Muscle of arm (tissue), 12 donors: ENCODE results near the gene ERMP1. TPM values are rescaled to one million over a fixed set of nuclear protein-coding genes. Genes with fewer than 3 reads are reported as not detected.

Experiments
- DNase-seq: peaks from one replicate; pipeline ENCODE4 v3.0.0-alpha.2; 2013
- polyA plus RNA-seq, 12 donors: library from polyadenylated mRNA; unstranded; fragments of 120-200 nt; gene quantifications; one replicate each; pipeline ENCODE4 v1.2.1, GENCODE V29; 2013; ENCODE audit not compliant: insufficient read length in 12 of 12

Gene ERMP1
- polyA plus RNA-seq, 12 donors, result 6.6 to 15.0 (median 10.4) TPM; not detected in 1

GRCh38 chr9:5858833-5859232 is 25.9 kb upstream of the ERMP1 start:
- no peak for DNase-seq

GRCh38 chr9:5857928-5858327 is 25.0 kb upstream of the ERMP1 start:
- DNase-seq, result no peak

GRCh38 chr9:5854063-5854790 is 21.3 kb upstream of the ERMP1 start:
- DNase-seq, result no peak

GRCh38 chr9:5853617-5854016 is 20.7 kb upstream of the ERMP1 start:
- no peak for DNase-seq

- DNase-seq, result no peak
These were observed 20.1 kb upstream of the ERMP1 start for GRCh38 chr9:5852987-5853386.

- no peak for DNase-seq
These were observed 18.5 kb upstream of the ERMP1 start for GRCh38 chr9:5851445-5851844.

GRCh38 chr9:5850724-5851122 is 17.8 kb upstream of the ERMP1 start:
- no peak for DNase-seq

- no peak for DNase-seq
These were observed 15.5 kb upstream of the ERMP1 start for GRCh38 chr9:5848372-5848882.

GRCh38 chr9:5846501-5846921 is 13.6 kb upstream of the ERMP1 start:
- DNase-seq, result no peak

- DNase-seq, result no peak
These were observed 13.2 kb upstream of the ERMP1 start for GRCh38 chr9:5846096-5846495.

- DNase-seq, result no peak
These were observed 12.2 kb upstream of the ERMP1 start for GRCh38 chr9:5845157-5845531.

GRCh38 chr9:5843794-5844471 is 11.0 kb upstream of the ERMP1 start:
- DNase-seq, result peak; percentile 21

- DNase-seq, result no peak
These were observed 10.2 kb upstream of the ERMP1 start for GRCh38 chr9:5842929-5843793.

GRCh38 chr9:5841771-5842573 is 9.1 kb upstream of the ERMP1 start:
- no peak for DNase-seq

- no peak for DNase-seq
These were observed 7.9 kb upstream of the ERMP1 start for GRCh38 chr9:5840788-5841187.

- no peak for DNase-seq
These were observed 6.6 kb upstream of the ERMP1 start for GRCh38 chr9:5839572-5839902.

- no peak for DNase-seq
These were observed 6.1 kb upstream of the ERMP1 start for GRCh38 chr9:5838884-5839571.

GRCh38 chr9:5835808-5836207 is 2.9 kb upstream of the ERMP1 start:
- no peak for DNase-seq

- DNase-seq, result no peak
These were observed 1.3 kb upstream of the ERMP1 start for GRCh38 chr9:5834214-5834613.

GRCh38 chr9:5832071-5832537 is 813 bp downstream of the ERMP1 start:
- DNase-seq, result peak; percentile 25
